HG02798 (cell line): Measurements from ENCODE around the gene TMPRSS11F.

ENCODE experiments used
- ATAC-seq: cut with Tn5 transposase; IDR thresholded peaks from one replicate; pipeline ENCODE4 v1.9.1; 2021; ENCODE audit warnings: mild to moderate bottlenecking; ENCODE audit not compliant: unreplicated experiment, poor library complexity

Gene TMPRSS11F

GRCh38 chr4:68079928-68080327, 49.7 kb downstream of the TMPRSS11F start:
- ATAC-seq: no peak

DNA sequence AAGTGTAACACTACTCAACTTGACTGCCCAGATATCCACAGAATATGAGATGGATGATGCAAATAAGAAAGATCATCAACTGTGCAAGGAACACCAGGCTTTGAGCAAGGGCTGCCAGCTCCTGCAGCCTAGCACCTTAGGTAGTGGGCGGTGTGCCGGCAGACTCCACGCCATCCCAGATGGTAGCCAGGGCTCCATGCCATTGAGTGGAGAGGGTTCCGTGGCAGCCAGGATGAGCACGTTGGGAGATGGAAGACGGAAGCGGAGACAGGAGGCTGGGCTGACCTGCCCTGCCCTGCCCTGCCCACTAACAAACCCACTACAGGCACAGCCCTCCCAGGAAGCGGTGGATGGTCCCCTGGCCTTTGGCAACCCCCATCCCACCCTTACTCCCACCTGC, 51.9 kb downstream of the TMPRSS11F start:
- no peak for ATAC-seq

- ATAC-seq: no peak
Measured at GRCh38 chr4:68077301-68077700, 52.4 kb downstream of the TMPRSS11F start.

- no peak for ATAC-seq
Measured at GRCh38 chr4:68076194-68076593, 53.5 kb downstream of the TMPRSS11F start.

DNA sequence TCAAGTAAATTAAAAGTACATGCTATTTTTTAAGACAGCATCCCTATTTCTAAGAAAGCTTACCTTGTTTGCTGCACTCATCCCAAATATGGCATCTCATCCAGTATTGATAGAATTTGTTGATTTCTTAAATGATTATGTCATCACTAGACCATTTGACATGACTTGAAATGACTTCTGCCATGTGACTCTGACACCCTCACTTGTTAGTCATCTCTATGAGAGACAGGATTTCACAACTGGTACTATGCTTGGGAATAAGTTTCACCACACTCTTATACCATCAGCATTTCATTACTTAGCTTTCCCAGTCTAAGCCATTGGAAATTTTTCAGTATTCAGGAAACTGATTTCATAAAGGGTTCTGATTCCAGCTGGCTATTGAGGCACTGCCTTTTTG, 55.3 kb downstream of the TMPRSS11F start:
- no peak for ATAC-seq

DNA sequence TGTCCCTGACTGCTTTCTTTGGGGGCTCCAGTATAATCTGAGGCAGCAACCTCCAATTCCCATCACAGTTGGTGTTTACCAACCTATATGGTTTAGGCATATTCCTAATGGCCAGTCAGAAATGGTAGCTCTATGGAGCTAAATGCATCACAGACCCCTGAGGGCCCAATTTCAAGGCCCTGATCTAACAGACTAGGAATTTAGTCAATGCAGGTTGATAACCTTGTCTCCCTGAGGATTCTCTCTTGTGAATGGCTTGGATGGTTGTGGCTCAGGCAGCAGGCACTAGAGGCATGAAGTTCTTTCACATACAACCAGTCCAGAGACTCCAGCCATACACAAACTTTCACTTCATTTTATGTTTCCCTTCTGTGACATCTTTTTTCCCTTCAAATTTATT, 59.4 kb downstream of the TMPRSS11F start:
- no peak for ATAC-seq

GRCh38 chr4:68062501-68062900, 67.2 kb downstream of the TMPRSS11F start:
- ATAC-seq: no peak

GRCh38 chr4:68038272-68038671, 91.4 kb downstream of the TMPRSS11F start:
- ATAC-seq: no peak

GRCh38 chr4:68021185-68021584, 108.5 kb downstream of the TMPRSS11F start:
- ATAC-seq: no peak

DNA sequence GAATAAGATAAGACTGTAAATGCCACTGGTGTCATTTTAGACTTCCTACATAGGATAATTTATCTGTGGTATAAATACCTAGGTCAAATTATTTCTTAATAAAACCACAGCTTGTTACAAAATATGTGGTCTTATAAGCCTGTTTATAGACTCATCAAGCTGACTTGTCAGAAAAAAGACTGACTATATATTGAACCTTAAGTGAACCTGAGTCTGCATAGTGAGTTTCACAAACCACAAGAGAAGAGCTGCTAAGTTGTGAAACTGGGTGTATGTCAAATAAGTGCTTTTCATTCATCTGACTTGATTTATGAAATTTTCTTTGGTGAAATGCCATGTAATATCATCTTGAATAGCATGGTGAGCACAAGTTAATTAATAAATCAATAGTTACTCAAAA, 118.0 kb downstream of the TMPRSS11F start:
- no peak for ATAC-seq
